Measurements from ENCODE around the gene HSPA1A. TPM values are rescaled to one million over a fixed set of nuclear protein-coding genes. Genes with fewer than 3 reads are reported as not detected.

HSPA1A gene
- total and polyA plus RNA-seq, 12 donors = 113 to 679 (median 235) TPM

DNA sequence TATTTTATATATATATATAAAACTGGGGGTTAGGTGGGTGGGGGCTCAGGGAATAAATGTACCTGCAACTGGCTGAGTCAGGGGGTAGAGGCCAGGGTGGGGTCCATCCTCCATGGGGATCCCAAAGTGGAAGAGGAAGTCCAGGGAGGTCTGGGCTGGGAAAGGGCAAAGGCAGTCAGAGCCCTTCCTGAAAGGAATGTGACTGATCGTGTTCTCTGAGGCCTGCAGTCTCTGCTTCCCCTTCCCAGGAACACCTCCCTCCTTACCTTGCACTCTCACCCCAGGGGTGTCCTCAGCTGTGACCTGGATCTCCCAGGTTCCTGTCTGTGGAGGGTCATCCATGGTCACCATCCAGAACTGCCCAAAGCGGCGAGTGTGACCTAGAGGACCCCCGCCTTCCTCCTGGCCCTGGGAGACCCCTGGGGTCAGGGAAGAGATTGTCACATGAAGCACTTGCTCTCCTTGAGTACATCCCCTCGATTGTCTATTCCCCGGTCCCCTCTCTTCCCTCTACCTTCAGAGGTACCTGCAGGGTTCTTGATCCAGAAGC lies 48.2 kb upstream of the HSPA1A start:
- no peak for TF ChIP-seq CTCF (IDR thresholded peaks at IDR 0.05)
- DNase-seq (no peak), ATAC-seq (no peak)
- Histone ChIP-seq H3K27ac (no peak overlapping the region), H3K4me3 (no peak overlapping the region), H3K4me1 (peaks cover 0 to 26% (median 12%) of the 10 kb centered on the region in 9 donors), H3K27me3 (no peaks in the 10 kb centered on the region), H3K36me3 (peaks cover 0 to 12% (median 0%) of the 10 kb centered on the region in 9 donors), H3K9me3 (no peaks in the 10 kb centered on the region)
- 80 to 85% methylated on average over 6 of the region's 6 CpGs for WGBS, 2 donors
- intact Hi-C loops (cut with DNase I) = loop anchor here in 4 of 10 donors (5.0 to 10.0 kb wide), 3 partner anchors 40 to 85 kb away; partner anchors contain the start of genes DDAH2 (in 3 of the 4) and LY6G5C (in 2 of the 4)

GRCh38 chr6:31768363-31769257 lies 46.7 kb upstream of the HSPA1A start:
- intact Hi-C loops (cut with DNase I) = loop anchor here in 4 of 10 donors (2.0 to 10.0 kb wide), 4 partner anchors 41 to 88 kb away; partner anchors contain the start of genes DDAH2 (in 3 of the 4) and LY6G5C (in 3 of the 4)
- H3K9me3 ChIP-seq = no peaks in the 10 kb centered on the region
- DNase-seq (no peak), ATAC-seq (peak in 4 of 8 donors; percentile 5 to 40 (median 27))
- H3K4me3 ChIP-seq = no peak overlapping the region
- no peaks in the 10 kb centered on the region for H3K27me3 ChIP-seq
- TF ChIP-seq CTCF (IDR thresholded peaks at IDR 0.05) = no peak
- peaks cover 0 to 12% (median 0%) of the 10 kb centered on the region in 9 donors for H3K36me3 ChIP-seq
- 88 to 93% methylated on average over 18 of the region's 18 CpGs for WGBS, 2 donors
- peak overlapping the region in 1 of 10 donors; percentile 75 for H3K27ac ChIP-seq
- H3K4me1 ChIP-seq = peaks cover 0 to 31% (median 3%) of the 10 kb centered on the region in 9 donors

GRCh38 chr6:31769684-31770371 lies 45.5 kb upstream of the HSPA1A start:
- DNase-seq = peak; percentile 62 to 76
- peak; percentile 46 to 90 (median 71) for TF ChIP-seq CTCF (IDR thresholded peaks at IDR 0.05)
- Histone ChIP-seq H3K27me3 (no peaks in the 10 kb centered on the region), H3K36me3 (peaks cover 0 to 12% (median 0%) of the 10 kb centered on the region in 9 donors), H3K4me3 (no peak overlapping the region), H3K9me3 (no peaks in the 10 kb centered on the region), H3K27ac (peak overlapping the region in 1 of 10 donors; percentile 75), H3K4me1 (peaks cover 0 to 30% (median 0%) of the 10 kb centered on the region in 9 donors)
- peak in 7 of 8 donors; percentile 49 to 73 (median 65) for ATAC-seq
- intact Hi-C loops (cut with DNase I) = loop anchor here in 6 of 10 donors (2.0 to 10.0 kb wide), 6 partner anchors 43 to 89 kb away; partner anchors contain the start of genes DDAH2 (in 3 of the 6) and LY6G5C (in 3 of the 6)
- WGBS, 2 donors = 65 to 70% methylated on average over 12 of the region's 12 CpGs

DNA sequence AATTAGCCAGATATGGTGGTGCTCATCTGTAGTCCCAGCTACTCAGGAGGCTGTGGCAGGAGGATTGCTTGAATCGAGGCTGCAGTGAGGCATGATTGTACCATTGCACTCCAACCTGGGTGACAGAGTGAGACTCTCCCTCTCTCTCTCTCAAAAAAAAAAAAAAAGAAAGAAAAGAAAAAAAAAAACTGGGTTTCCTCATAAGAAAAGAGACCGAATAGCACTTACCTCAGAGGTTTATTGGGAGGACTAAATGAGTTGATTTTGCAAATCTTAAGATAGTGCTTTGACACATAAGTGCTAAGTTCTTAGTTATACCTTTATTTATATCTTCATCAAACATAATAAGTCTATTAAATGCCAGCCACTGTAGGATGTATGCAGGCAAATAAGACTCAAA lies 44.5 kb upstream of the HSPA1A start:
- 90 to 91% methylated on average over 2 of the region's 2 CpGs for WGBS, 2 donors
- intact Hi-C loops (cut with DNase I) = loop anchor here in 3 of 10 donors (5.0 to 10.0 kb wide), 2 partner anchors 61 to 64 kb away; no protein-coding TSS in a partner anchor
- peaks cover 0 to 30% (median 0%) of the 10 kb centered on the region in 9 donors for H3K4me1 ChIP-seq

More for the DNA sequence above, 44.5 kb upstream of the HSPA1A start:
- H3K36me3 ChIP-seq = peaks cover 0 to 5% (median 0%) of the 10 kb centered on the region in 9 donors
- TF ChIP-seq CTCF (IDR thresholded peaks at IDR 0.05) = no peak
- no peak overlapping the region for H3K27ac ChIP-seq
- H3K27me3 ChIP-seq = no peaks in the 10 kb centered on the region
- H3K9me3 ChIP-seq = no peaks in the 10 kb centered on the region
- ATAC-seq = no peak
- H3K4me3 ChIP-seq = no peak overlapping the region
- DNase-seq = no peak

Measured in heart right ventricle (tissue), 16 donors.